Measurements from ENCODE around the gene NEUROD4. TPM values are rescaled to one million over a fixed set of nuclear protein-coding genes. Genes with fewer than 3 reads are reported as not detected.

NEUROD4 gene
- total RNA-seq, 2 experiments from 2014 or later, result not detected

DNA sequence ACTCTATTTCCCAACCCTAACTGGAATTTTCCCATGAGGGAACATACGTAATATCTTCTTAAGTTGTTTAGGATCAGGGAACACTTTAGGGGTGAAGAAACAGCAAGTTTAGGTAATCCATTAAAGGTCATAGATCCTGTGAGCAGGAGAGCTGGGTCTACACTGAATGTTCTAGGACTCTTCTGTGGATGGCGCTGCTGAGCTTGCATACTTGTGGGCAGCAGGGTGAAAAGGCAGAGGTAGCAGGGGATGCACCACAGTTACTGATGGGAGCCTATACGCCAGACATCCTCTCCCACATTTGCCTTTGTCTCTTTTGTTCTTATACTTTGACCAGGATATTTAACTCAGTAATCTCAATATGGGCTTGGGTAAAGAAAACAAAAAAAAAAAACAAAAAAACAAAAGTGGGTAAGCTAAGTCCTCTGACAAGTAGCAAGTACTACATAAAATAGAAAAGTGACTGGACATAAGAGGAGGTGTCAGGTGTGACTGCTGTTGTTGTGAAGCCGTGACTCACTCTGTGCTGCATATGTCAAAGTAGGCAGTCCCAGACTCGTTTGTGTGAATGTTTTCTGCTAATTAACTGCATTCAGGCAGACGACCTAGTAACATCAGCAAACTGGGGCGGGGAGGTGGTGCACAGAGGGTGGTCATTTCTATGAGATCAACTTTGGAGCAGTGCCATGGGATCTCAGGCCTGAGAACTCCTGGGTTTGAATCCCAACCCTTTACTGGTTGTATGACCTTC, 31.6 kb downstream of the NEUROD4 start:
- Histone ChIP-seq H3K27me3 (ENCODE audit: control insufficient read depth in 1 of 2, insufficient read depth in 2 of 2, low read length in 2 of 2) (no peaks in the 10 kb centered on the region), H3K4me3 (ENCODE audit: low read length) (no peak overlapping the region), H3K36me3 (ENCODE audit: insufficient read depth, low read length) (no peaks in the 10 kb centered on the region), H3K27ac (ENCODE audit: low read depth in 1 of 2, low read length in 2 of 2) (no peak overlapping the region), H3K4me1 (ENCODE audit: insufficient read depth, low read length) (no peaks in the 10 kb centered on the region), H3K9me3 (ENCODE audit: control insufficient read depth in 1 of 2, insufficient read depth in 1 of 2, low read length in 2 of 2) (no peaks in the 10 kb centered on the region)
- TF ChIP-seq, protein P1, sequence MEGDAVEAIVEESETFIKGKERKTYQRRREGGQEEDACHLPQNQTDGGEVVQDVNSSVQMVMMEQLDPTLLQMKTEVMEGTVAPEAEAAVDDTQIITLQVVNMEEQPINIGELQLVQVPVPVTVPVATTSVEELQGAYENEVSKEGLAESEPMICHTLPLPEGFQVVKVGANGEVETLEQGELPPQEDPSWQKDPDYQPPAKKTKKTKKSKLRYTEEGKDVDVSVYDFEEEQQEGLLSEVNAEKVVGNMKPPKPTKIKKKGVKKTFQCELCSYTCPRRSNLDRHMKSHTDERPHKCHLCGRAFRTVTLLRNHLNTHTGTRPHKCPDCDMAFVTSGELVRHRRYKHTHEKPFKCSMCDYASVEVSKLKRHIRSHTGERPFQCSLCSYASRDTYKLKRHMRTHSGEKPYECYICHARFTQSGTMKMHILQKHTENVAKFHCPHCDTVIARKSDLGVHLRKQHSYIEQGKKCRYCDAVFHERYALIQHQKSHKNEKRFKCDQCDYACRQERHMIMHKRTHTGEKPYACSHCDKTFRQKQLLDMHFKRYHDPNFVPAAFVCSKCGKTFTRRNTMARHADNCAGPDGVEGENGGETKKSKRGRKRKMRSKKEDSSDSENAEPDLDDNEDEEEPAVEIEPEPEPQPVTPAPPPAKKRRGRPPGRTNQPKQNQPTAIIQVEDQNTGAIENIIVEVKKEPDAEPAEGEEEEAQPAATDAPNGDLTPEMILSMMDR (IDR thresholded peaks at IDR 0.05), result no peak
- H3K36me3 Mint-ChIP-seq (ENCODE audit: low read depth), result no peaks in the 10 kb centered on the region
- no peaks in the 10 kb centered on the region for H3K27me3 Mint-ChIP-seq
- no peak overlapping the region for H3K27ac Mint-ChIP-seq
- H3K4me3 Mint-ChIP-seq, result no peak overlapping the region
- DNase-seq (no peak), ATAC-seq (ENCODE audit: poor library complexity) (no peak)
- ChIA-PET POLR2A (no interaction called here), CTCF (interaction anchor here (1.2 kb wide), 1 partner anchor 18 kb away, joined by 4 read pairs; no protein-coding TSS in a partner anchor)
- H3K4me1 Mint-ChIP-seq (ENCODE audit: low read depth), result no peaks in the 10 kb centered on the region
- intact Hi-C loops (cut with DNase I, micrococcal nuclease), result loop anchor here in 1 of 2 experiments (5.0 kb wide), 1 partner anchor 44 kb away; no protein-coding TSS in a partner anchor
- no peaks in the 10 kb centered on the region for H3K9me3 Mint-ChIP-seq

DNA sequence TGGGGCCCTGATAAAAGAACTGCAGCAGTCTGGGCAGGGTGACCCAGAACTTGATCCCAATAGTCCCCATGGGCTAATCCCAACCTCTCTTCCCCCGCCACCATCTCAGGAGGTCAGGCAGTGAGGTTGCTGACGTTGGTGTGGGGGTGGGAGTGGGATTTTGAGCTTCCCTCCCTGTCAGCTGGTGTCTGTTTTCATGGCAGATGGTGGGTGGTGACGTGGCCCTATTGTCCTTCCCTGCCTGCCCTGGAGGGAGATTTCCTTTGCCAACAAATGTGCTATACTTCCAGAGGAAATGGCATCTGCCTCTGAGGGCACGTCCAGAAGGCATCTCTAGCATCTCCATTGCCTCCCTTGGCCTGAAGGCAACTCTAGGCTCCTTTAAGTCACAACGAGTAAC, 37.7 kb downstream of the NEUROD4 start:
- no peaks in the 10 kb centered on the region for H3K9me3 Mint-ChIP-seq
- intact Hi-C loops (cut with DNase I, micrococcal nuclease), result no loop called here

DNA sequence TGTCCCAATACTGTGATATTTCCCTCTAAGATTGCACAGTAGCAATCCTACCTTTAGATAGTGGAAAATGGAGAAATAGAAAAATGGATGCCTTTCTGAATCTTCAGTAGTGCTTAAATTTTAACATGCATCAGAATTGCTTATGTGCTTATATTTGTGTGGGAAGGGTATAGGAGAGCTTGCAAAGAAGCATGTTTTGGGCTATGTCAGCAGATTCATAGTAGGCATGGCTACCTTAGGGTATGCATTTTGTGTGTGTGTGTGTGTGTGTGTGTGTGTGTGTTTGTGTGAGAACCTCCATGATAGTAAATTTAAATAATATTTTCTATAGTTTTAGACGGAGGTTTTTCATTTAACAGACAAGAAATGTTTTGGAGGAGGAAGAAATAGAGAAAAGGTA, 38.3 kb downstream of the NEUROD4 start:
- no peak overlapping the region for H3K27ac ChIP-seq (ENCODE audit: low read depth in 1 of 2, low read length in 2 of 2)
- CTCF ChIA-PET, result no interaction called here
- no peak overlapping the region for H3K4me3 ChIP-seq (ENCODE audit: low read length)
- H3K9me3 ChIP-seq (ENCODE audit: control insufficient read depth in 1 of 2, insufficient read depth in 1 of 2, low read length in 2 of 2), result no peaks in the 10 kb centered on the region
- H3K27ac Mint-ChIP-seq, result no peak overlapping the region
- no peak for ATAC-seq (ENCODE audit: poor library complexity)
- TF ChIP-seq, protein P1 (IDR thresholded peaks at IDR 0.05), result no peak
- DNase-seq, result no peak
- H3K4me3 Mint-ChIP-seq, result no peak overlapping the region
- H3K9me3 Mint-ChIP-seq, result no peaks in the 10 kb centered on the region
- intact Hi-C loops (cut with DNase I, micrococcal nuclease), result no loop called here
- no peaks in the 10 kb centered on the region for H3K27me3 ChIP-seq (ENCODE audit: control insufficient read depth in 1 of 2, insufficient read depth in 2 of 2, low read length in 2 of 2)
- H3K27me3 Mint-ChIP-seq, result no peaks in the 10 kb centered on the region
- no peaks in the 10 kb centered on the region for H3K4me1 ChIP-seq (ENCODE audit: insufficient read depth, low read length)
- POLR2A ChIA-PET, result no interaction called here
- no peaks in the 10 kb centered on the region for H3K36me3 Mint-ChIP-seq (ENCODE audit: low read depth)
- H3K36me3 ChIP-seq (ENCODE audit: insufficient read depth, low read length), result no peaks in the 10 kb centered on the region
- no peaks in the 10 kb centered on the region for H3K4me1 Mint-ChIP-seq (ENCODE audit: low read depth)

More for the DNA sequence above, 37.7 kb downstream of the NEUROD4 start:
- Histone ChIP-seq H3K4me1 (ENCODE audit: insufficient read depth, low read length) (no peaks in the 10 kb centered on the region), H3K27ac (ENCODE audit: low read depth in 1 of 2, low read length in 2 of 2) (no peak overlapping the region), H3K27me3 (ENCODE audit: control insufficient read depth in 1 of 2, insufficient read depth in 2 of 2, low read length in 2 of 2) (no peaks in the 10 kb centered on the region), H3K9me3 (ENCODE audit: control insufficient read depth in 1 of 2, insufficient read depth in 1 of 2, low read length in 2 of 2) (no peaks in the 10 kb centered on the region), H3K4me3 (ENCODE audit: low read length) (no peak overlapping the region), H3K36me3 (ENCODE audit: insufficient read depth, low read length) (no peaks in the 10 kb centered on the region)
- POLR2A ChIA-PET, result no interaction called here
- Mint-ChIP-seq H3K36me3 (ENCODE audit: low read depth) (no peaks in the 10 kb centered on the region), H3K4me3 (no peak overlapping the region), H3K4me1 (ENCODE audit: low read depth) (no peaks in the 10 kb centered on the region), H3K27me3 (no peaks in the 10 kb centered on the region), H3K27ac (no peak overlapping the region)
- CTCF ChIA-PET, result no interaction called here
- ATAC-seq (ENCODE audit: poor library complexity) (no peak), DNase-seq (no peak)
- TF ChIP-seq, protein P1 (IDR thresholded peaks at IDR 0.05), result no peak

All from CD4-positive, alpha-beta T cell (primary cell).